Breast epithelium (tissue), 4 donors: Measurements from ENCODE around the gene RAC2. TPM values are rescaled to one million over a fixed set of nuclear protein-coding genes. Genes with fewer than 3 reads are reported as not detected.

ENCODE experiments used
- DNase-seq, 2 donors: peaks; one replicate each; pipeline ENCODE4 v3.0.0-alpha.2; 2019; ENCODE audit warnings: low spot score in 2 of 2
- H3K27ac ChIP-seq, 2 donors: fragments of 200-600 bp; sonication (generic) in 1 of 2; one replicate each; pipeline ENCODE4 v1.5.1; 2016 to 2019; ENCODE audit warnings: mild to moderate bottlenecking in 1 of 2
- H3K27me3 ChIP-seq, 2 donors: fragments of 200-600 bp; sonication (generic) in 1 of 2; one replicate each; pipeline versions ENCODE4 v1.5.1 to v1.6.0; 2017 to 2019; ENCODE audit warnings: control low read depth in 1 of 2, mild to moderate bottlenecking in 1 of 2
- H3K36me3 ChIP-seq: fragments of 200-600 bp; one replicate; pipeline ENCODE4 v1.5.1; 2019
- H3K4me1 ChIP-seq, 2 donors: fragments of 200-600 bp; sonication (generic); one replicate each; pipeline ENCODE4 v1.5.1; 2016 to 2019; ENCODE audit warnings: control low read depth in 1 of 2
- H3K4me3 ChIP-seq, 3 donors: fragments of 200-600 bp; sonication (generic); 1 replicate in 2 of 3; 2 replicates in 1 of 3; pipeline ENCODE4 v1.5.1; 2016 to 2019; ENCODE audit warnings: mild to moderate bottlenecking in 3 of 3, moderate library complexity in 2 of 3
- H3K9me3 ChIP-seq, 2 donors: fragments of 200-600 bp; sonication (generic) in 1 of 2; one replicate each; pipeline ENCODE4 v1.5.1; 2016 to 2019; ENCODE audit warnings: control low read depth in 1 of 2
- POLR2A ChIP-seq: fragments of 450-650 bp; IDR thresholded peaks from one replicate; pipeline ENCODE4 v1.6.1; 2016; ENCODE audit warnings: antibody characterized with exemption, mild to moderate bottlenecking, moderate library complexity
- POLR2AphosphoS5 ChIP-seq, 3 donors: sonication (generic); formaldehyde crosslinking; IDR thresholded peaks; one replicate each; pipeline ENCODE4 v1.6.1; 2017; ENCODE audit warnings: antibody characterized with exemption in 3 of 3
- intact Hi-C: fragments of 100-400 bp; cut with DNase I; formaldehyde crosslinking; loops from one replicate; pipeline ENCODE4 v1.15.1; 2023; ENCODE audit warnings: low total_unique reads
- total RNA-seq, 3 donors: library from RNA; depleted of rRNA; stranded (reverse); fragments of >200 nt; gene quantifications; one replicate each; pipeline ENCODE4 v1.1.0, GENCODE V29; 2016
- TF ChIP-seq, protein P1 (sequence below), 3 donors: fragments of 450-650 bp; IDR thresholded peaks; one replicate each; pipeline ENCODE4 v1.5.1; 2016 to 2017; ENCODE audit warnings: antibody characterized with exemption in 3 of 3, mild to moderate bottlenecking in 3 of 3, moderate library complexity in 3 of 3

The RAC2 gene
- total RNA-seq, 3 donors from 2014 or later = 10.5 to 12.0 (median 11.5) TPM

DNA sequence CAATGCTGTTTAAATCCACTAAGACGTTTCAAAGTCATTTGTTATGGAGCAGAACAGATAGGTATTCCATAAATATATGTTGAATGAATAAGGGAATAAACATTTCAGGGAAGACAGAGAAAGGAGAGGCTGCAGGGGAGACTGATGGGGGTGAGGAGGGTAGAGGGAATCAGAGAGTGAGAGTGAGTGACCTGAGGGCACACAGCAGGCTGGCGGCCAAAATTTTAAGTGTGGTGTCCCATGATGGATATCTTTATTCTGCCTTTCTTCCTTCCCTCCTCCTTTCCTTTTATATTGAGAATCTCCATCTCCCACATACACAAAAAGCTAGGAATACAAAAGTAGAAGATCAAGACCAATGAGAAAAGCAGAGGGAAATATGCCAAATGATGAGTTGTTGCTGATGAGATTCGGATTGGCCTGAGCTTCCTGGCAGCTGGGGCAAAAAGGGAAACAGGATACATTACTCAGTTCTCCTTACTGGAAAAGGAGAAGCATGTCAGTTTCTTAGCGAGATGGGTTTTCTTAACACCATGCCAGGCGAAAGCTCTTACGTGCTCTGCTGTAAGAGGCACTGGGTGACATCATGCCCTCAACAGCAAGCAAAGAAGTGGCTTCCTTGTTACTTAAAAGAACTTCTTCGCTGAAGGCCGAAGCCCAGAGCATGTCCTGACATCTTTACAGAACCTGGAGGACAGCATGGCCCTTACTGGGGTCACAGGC is 27.0 kb upstream of the RAC2 start:
- TF ChIP-seq POLR2A (no peak), POLR2AphosphoS5 (IDR thresholded peaks at IDR 0.05) (no peak)
- TF ChIP-seq, protein P1, sequence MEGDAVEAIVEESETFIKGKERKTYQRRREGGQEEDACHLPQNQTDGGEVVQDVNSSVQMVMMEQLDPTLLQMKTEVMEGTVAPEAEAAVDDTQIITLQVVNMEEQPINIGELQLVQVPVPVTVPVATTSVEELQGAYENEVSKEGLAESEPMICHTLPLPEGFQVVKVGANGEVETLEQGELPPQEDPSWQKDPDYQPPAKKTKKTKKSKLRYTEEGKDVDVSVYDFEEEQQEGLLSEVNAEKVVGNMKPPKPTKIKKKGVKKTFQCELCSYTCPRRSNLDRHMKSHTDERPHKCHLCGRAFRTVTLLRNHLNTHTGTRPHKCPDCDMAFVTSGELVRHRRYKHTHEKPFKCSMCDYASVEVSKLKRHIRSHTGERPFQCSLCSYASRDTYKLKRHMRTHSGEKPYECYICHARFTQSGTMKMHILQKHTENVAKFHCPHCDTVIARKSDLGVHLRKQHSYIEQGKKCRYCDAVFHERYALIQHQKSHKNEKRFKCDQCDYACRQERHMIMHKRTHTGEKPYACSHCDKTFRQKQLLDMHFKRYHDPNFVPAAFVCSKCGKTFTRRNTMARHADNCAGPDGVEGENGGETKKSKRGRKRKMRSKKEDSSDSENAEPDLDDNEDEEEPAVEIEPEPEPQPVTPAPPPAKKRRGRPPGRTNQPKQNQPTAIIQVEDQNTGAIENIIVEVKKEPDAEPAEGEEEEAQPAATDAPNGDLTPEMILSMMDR (IDR thresholded peaks at IDR 0.05) = no peak
- intact Hi-C loops = no loop called here
- DNase-seq = no peak
- H3K4me1 ChIP-seq = no peaks in the 10 kb centered on the region
- H3K9me3 ChIP-seq = no peaks in the 10 kb centered on the region
- H3K4me3 ChIP-seq = no peak overlapping the region
- no peaks in the 10 kb centered on the region for H3K27me3 ChIP-seq
- no peak overlapping the region for H3K27ac ChIP-seq
- no peaks in the 10 kb centered on the region for H3K36me3 ChIP-seq

DNA sequence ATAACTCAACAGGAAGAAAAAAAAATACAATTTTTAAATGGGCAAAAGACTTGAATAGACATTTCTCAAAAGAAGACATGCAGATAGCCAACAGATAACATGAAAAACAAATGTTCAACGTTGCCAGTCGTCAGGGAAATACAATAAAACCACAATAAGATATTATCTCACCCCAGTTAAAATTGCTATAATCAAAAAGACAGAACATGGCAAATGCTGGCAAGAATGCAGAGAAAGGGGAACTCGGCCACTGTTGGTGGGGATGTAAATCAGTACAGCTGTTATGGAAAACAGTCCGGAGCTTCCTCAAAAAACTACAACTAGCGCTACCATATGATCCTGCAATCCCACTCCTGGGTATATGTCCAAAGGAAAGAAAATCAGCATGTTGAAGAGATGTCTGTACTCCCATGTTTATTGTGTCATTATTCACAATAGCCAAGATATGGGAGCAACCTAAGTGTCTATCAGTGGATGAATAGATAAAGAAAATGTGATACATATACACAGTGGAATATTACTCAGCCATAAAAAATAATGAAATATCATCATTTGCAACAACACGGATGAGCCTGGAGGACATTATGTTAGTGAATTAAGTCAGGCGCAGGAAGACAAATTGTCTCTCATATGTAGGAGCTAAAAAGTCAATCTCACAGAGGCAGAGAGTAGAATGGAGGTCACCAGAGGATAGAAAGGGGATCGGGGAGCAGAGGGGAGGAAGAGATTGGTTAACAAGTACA is 26.0 kb upstream of the RAC2 start:
- intact Hi-C loops = no loop called here
- Histone ChIP-seq H3K9me3 (no peaks in the 10 kb centered on the region), H3K4me3 (no peak overlapping the region), H3K27ac (no peak overlapping the region), H3K36me3 (no peaks in the 10 kb centered on the region), H3K27me3 (no peaks in the 10 kb centered on the region), H3K4me1 (no peaks in the 10 kb centered on the region)
- DNase-seq = no peak
- TF ChIP-seq POLR2AphosphoS5 (IDR thresholded peaks at IDR 0.05) (no peak), POLR2A (no peak)
- TF ChIP-seq, protein P1 (IDR thresholded peaks at IDR 0.05) = no peak

DNA sequence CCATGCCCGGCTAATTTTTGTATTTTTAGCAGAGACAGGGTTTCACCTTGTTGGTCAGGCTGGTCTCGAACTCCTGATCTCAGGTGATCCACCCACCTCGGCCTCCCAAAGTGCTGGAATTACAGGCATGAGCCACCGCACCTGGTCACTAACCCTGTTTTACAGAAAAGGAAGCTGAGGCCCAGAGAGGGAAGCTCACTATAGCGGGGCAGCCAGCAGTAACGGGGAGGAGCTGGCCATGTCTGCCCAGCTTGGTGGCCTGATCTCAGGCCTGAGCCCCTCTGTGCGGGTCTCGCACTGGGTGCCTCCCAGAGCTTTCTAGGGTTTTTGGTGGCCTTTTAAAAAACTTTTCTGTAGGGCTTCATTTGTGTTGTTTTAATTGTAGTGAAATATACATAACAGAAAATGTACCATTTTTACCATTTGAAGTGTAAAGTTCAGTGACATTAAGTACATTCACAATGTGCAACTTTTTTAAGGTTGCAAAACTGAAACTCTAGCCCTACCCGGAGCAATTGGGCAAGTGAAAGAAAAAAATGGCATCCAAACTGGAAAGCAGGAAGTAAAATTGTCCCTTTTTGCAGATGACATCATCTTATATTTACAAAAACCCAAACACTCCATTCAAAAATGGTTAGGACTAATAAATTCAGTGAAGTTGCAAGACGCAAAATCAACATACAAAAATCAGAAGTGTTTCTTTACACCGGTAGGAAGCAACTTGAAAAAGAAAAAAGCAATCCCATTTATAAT is 23.8 kb upstream of the RAC2 start:
- H3K9me3 ChIP-seq = peaks cover 8 to 11% of the 10 kb centered on the region in 2 donors
- peak overlapping the region in 1 of 3 donors; percentile 63 for H3K4me3 ChIP-seq
- no peak for DNase-seq
- peaks cover 0 to 1% of the 10 kb centered on the region in 2 donors for H3K27me3 ChIP-seq
- H3K4me1 ChIP-seq = no peaks in the 10 kb centered on the region
- H3K27ac ChIP-seq = no peak overlapping the region
- H3K36me3 ChIP-seq = no peaks in the 10 kb centered on the region
- intact Hi-C loops = no loop called here
- TF ChIP-seq POLR2AphosphoS5 (IDR thresholded peaks at IDR 0.05) = no peak
- TF ChIP-seq POLR2A = no peak
- TF ChIP-seq, protein P1 (IDR thresholded peaks at IDR 0.05) = no peak

DNA sequence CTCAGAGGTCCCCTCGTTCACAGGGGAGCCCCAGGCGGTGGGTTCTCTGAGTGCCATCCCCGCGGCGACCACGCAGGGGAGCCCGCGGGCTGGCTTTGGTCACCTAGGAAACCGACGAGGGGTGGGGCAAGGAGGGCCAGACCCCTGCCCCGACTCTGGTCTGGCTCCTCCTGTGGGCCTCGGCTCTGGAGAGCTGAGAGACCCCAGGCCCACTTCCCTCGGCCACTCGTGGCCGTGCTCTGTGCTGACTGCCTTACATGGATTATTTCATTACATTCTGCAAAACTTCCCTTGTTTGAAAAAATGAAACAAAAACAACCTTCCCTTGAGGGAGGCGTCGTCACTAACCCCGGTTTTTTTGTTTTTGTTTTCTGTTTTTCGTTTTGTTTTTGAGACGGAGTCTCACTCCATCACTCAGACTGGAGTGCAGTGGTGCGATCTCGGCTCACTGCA is 23.1 kb upstream of the RAC2 start:
- H3K4me3 ChIP-seq = peak overlapping the region; percentile 28 to 63 (median 36)

More for the DNA sequence above, 23.1 kb upstream of the RAC2 start:
- intact Hi-C loops = no loop called here
- no peak for DNase-seq
- Histone ChIP-seq H3K36me3 (no peaks in the 10 kb centered on the region), H3K27ac (no peak overlapping the region), H3K9me3 (peaks cover 8 to 11% of the 10 kb centered on the region in 2 donors), H3K4me1 (no peaks in the 10 kb centered on the region), H3K27me3 (peaks cover 0 to 8% of the 10 kb centered on the region in 2 donors)
- no peak for TF ChIP-seq POLR2A
- TF ChIP-seq, protein P1 (IDR thresholded peaks at IDR 0.05) = peak; percentile 9 to 43 (median 29)
